Common myeloid progenitor, CD34-positive (primary cell): Measurements from ENCODE around the gene FOLR2.

Source experiments
- CTCF ChIA-PET: fragments of 350-600 bp; sonication (Branson Sonifier 250); formaldehyde crosslinking; loops from one replicate; lab custom pipeline; 2021; ENCODE audit warnings: antibody characterized with exemption; lab: Charles Lee
- POLR2A ChIA-PET: fragments of 350-600 bp; sonication (Branson Sonifier 250); formaldehyde crosslinking; loops from one replicate; lab custom pipeline; 2021; ENCODE audit warnings: antibody characterized with exemption; lab: Charles Lee
- DNase-seq, 3 donors: peaks; one replicate each; pipeline versions ENCODE4 v3.0.0 to v3.0.0-alpha.2; 2013
- H3K27ac ChIP-seq, 2 experiments: 1 replicate in 1 of 2; 2 replicates in 1 of 2; pipeline ENCODE4 v1.7.0; 2013; ENCODE audit warnings: inconsistent platforms in 2 of 2, low read length in 2 of 2, mild to moderate bottlenecking in 2 of 2, low read depth in 1 of 2, moderate library complexity in 1 of 2; ENCODE audit not compliant: severe bottlenecking in 2 of 2, insufficient read depth in 1 of 2, poor library complexity in 1 of 2
- H3K27me3 ChIP-seq, 5 experiments: replicated peaks in 2 of 5; 1 replicate in 3 of 5; 2 replicates in 2 of 5; pipeline versions ENCODE4 v1.6.1 to v1.7.0; 2013; ENCODE audit warnings: low read length in 4 of 5, mild to moderate bottlenecking in 2 of 5, moderate library complexity in 2 of 5, inconsistent platforms in 1 of 5; ENCODE audit not compliant: insufficient read depth in 5 of 5, control insufficient read depth in 4 of 5
- H3K36me3 ChIP-seq, 4 experiments: 1 replicate in 2 of 4; 2 replicates in 2 of 4; pipeline versions ENCODE4 v1.6.1 to v1.7.0; 2013; ENCODE audit warnings: low read length in 3 of 4, control low read depth in 1 of 4, mild to moderate bottlenecking in 1 of 4; ENCODE audit not compliant: control insufficient read depth in 4 of 4, insufficient read depth in 4 of 4
- H3K4me1 ChIP-seq, 4 experiments: 1 replicate in 3 of 4; 2 replicates in 1 of 4; pipeline versions ENCODE4 v1.6.1 to v1.7.1; 2013; ENCODE audit warnings: low read length in 3 of 4, mild to moderate bottlenecking in 3 of 4, control low read depth in 1 of 4, inconsistent platforms in 1 of 4, moderate library complexity in 1 of 4; ENCODE audit not compliant: control insufficient read depth in 4 of 4, insufficient read depth in 4 of 4; ENCODE audit errors: control extremely low read depth in 1 of 4
- H3K4me3 ChIP-seq, 7 experiments: 1 replicate in 4 of 7; 2 replicates in 3 of 7; pipeline versions ENCODE4 v1.5.1 to v1.7.0; 2013; ENCODE audit warnings: mild to moderate bottlenecking in 7 of 7, low read length in 6 of 7, moderate library complexity in 6 of 7, inconsistent platforms in 2 of 7, low read depth in 2 of 7, control low read depth in 1 of 7; ENCODE audit not compliant: insufficient read depth in 4 of 7, control insufficient read depth in 1 of 7; ENCODE audit errors: extremely low read depth in 1 of 7
- H3K9me3 ChIP-seq, 5 experiments: 1 replicate in 4 of 5; 2 replicates in 1 of 5; pipeline versions ENCODE4 v1.6.1 to v1.7.1; 2013; ENCODE audit warnings: low read length in 4 of 5, mild to moderate bottlenecking in 2 of 5, inconsistent platforms in 1 of 5, low read depth in 1 of 5, moderate library complexity in 1 of 5; ENCODE audit not compliant: control insufficient read depth in 4 of 5, insufficient read depth in 2 of 5; ENCODE audit errors: control extremely low read depth in 1 of 5
- WGBS: methylation state at CpG from one replicate; pipeline ENCODE4 v1.1.5; 2013; ENCODE audit not compliant: insufficient coverage; 5-methylcytosine and 5-hydroxymethylcytosine counted together

The FOLR2 gene

DNA sequence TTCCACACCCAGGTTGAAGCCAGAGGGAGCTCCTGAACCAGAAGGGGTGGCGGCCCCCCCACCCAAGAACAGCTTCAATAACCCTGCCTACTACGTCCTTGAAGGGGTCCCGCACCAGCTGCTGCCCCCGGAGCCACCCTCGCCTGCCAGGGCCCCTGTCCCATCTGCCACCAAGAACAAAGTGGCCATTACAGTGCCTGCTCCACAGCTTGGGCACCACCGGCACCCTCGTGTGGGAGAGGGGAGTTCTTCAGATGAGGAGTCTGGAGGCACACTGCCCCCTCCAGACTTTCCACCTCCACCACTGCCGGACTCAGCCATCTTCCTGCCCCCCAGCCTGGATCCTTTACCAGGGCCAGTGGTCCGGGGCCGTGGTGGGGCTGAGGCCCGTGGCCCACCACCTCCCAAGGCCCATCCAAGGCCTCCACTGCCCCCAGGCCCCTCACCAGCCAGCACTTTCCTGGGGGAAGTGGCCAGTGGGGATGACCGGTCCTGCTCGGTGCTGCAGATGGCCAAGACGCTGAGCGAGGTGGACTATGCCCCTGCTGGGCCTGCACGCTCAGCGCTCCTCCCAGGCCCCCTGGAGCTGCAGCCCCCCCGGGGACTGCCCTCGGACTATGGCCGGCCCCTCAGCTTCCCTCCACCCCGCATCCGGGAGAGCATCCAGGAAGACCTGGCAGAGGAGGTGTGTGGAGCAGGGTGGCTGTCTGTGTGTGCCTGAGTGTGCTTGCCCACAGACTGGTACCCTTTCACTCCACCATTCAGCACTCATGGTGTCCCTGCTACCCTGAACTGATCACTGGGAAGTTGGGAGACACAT lies 20.7 kb downstream of the FOLR2 start:
- POLR2A ChIA-PET = no interaction called here
- WGBS = 96% methylated on average over 8 of the region's 22 CpGs
- H3K9me3 ChIP-seq = peaks cover 0 to 3% (median 0%) of the 10 kb centered on the region in 5 experiments
- DNase-seq = no peak
- CTCF ChIA-PET = interaction anchor here (0.6 to 3.8 kb wide), 11 partner anchors 8 to 214 kb away, joined by 3 to 27 read pairs (median 4); partner anchors contain the start of gene INPPL1
- H3K27me3 ChIP-seq = peaks cover 0 to 46% (median 18%) of the 10 kb centered on the region in 5 experiments
- H3K36me3 ChIP-seq = peaks cover 5 to 61% (median 44%) of the 10 kb centered on the region in 4 experiments
- no peak overlapping the region for H3K4me3 ChIP-seq
- peaks cover 0 to 35% (median 22%) of the 10 kb centered on the region in 4 experiments for H3K4me1 ChIP-seq
- no peak overlapping the region for H3K27ac ChIP-seq

DNA sequence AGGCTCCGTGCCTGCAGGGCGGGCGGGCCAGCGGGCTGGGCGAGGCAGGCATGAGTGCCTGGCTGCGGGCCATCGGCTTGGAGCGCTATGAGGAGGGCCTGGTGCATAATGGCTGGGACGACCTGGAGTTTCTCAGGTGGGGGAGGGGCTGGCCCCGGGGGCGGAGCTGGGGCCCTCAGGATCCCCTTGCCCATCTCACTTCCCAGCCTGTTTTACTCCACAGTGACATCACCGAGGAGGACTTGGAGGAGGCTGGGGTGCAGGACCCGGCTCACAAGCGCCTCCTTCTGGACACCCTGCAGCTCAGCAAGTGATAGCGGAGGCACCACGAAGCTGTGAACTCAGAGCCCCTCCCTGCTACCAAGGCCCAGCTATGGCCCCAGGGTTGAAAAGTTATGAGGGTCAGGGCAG lies 21.5 kb downstream of the FOLR2 start:
- CTCF ChIA-PET = interaction anchor here (0.6 to 3.8 kb wide), 9 partner anchors 9 to 215 kb away, joined by 3 to 27 read pairs (median 3); partner anchors contain the start of gene INPPL1
- DNase-seq = peak; percentile 56 to 71 (median 71)
- peaks cover 0 to 4% (median 0%) of the 10 kb centered on the region in 5 experiments for H3K9me3 ChIP-seq
- H3K36me3 ChIP-seq = peaks cover 2 to 54% (median 37%) of the 10 kb centered on the region in 4 experiments
- H3K4me1 ChIP-seq = peaks cover 0 to 35% (median 22%) of the 10 kb centered on the region in 4 experiments
- H3K27me3 ChIP-seq = peaks cover 0 to 52% (median 21%) of the 10 kb centered on the region in 5 experiments
- 72% methylated on average over 13 of the region's 16 CpGs for whole genome bisulfite sequencing
- no peak overlapping the region for H3K4me3 ChIP-seq
- H3K27ac ChIP-seq = no peak overlapping the region
- POLR2A ChIA-PET = no interaction called here

DNA sequence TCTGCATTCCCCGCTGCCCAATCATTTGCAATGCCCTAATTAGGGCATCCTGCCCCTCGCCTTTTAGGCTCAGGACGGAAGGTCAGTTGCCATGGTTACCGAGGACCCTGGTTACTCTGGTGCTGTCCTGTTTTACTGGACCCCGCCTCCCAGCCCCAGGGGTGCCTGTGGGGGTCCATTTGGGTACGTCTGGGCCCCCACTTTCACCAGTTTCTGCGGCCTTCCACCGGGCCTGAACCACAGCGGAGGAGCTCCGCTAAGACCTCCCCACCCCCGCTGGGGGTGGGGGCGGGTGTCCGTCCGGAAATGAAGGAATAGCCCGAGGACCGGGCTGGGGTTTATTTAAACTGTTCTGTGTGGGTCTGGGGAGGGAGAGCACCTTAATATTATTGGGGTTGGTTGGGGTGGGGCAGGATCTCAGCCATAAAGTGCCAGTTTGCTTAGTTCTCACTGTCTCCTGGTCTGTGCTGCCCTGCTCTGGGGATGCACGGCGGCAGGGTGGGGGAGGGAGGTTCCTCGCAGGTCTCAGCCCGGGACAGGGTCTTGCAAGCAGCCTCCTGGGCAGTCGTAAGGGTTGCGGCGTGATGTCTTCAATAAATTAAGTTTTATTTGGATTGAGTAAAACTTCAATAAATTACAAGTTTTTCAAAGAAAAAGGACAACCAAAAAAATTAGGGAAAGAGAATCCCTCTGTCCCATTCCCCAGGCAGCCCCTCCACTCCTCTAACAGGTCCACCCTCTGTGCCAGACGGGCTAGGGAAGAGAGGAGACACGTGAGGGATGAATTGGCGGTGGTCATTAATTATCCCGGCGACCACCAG lies 22.1 kb downstream of the FOLR2 start:
- Histone ChIP-seq H3K27ac (no peak overlapping the region), H3K36me3 (peaks cover 2 to 47% (median 33%) of the 10 kb centered on the region in 4 experiments), H3K4me1 (peaks cover 0 to 31% (median 23%) of the 10 kb centered on the region in 4 experiments), H3K4me3 (peak overlapping the region in 1 of 7 experiments; percentile 52), H3K9me3 (peaks cover 0 to 6% (median 0%) of the 10 kb centered on the region in 5 experiments), H3K27me3 (peaks cover 0 to 59% (median 25%) of the 10 kb centered on the region in 5 experiments)
- DNase-seq = no peak
- CTCF ChIA-PET = interaction anchor here (0.6 to 3.8 kb wide), 8 partner anchors 10 to 214 kb away, joined by 3 to 27 read pairs (median 3); partner anchors contain the start of gene INPPL1
- 80% methylated on average over 20 of the region's 28 CpGs for WGBS
- POLR2A ChIA-PET = no interaction called here

DNA sequence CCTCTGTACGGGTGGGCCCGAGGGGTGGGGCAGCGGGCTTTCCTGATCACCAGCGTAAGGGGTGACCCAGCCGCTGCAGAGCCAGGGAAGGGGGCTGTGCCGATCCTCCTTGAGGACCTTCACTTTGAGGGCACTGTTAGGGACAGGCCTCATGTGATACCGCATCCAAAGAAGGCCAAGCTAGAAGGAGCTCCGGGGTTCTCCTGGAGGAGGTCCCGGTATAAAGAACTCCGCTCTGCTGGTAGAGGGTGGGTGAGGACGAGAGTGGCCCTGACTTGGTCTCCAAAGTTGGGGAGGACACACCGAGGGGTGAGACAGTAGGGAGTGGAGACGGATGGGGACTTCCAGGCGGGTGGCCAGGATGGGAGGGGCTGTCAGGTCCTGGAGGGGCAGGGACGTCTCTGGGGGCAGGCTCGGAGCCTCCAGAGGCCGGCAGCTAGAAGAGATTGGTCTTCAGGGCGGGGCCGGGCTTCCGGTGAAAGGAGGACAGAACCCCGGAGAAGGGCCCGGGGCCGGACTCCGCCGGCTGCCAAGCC lies 22.8 kb downstream of the FOLR2 start:
- Histone ChIP-seq H3K4me1 (peaks cover 0 to 27% (median 23%) of the 10 kb centered on the region in 4 experiments), H3K4me3 (peak overlapping the region in 3 of 7 experiments; percentile 40 to 52 (median 43)), H3K27ac (no peak overlapping the region), H3K9me3 (peaks cover 0 to 6% (median 0%) of the 10 kb centered on the region in 5 experiments), H3K36me3 (peaks cover 2 to 40% (median 29%) of the 10 kb centered on the region in 4 experiments), H3K27me3 (peaks cover 0 to 65% (median 27%) of the 10 kb centered on the region in 5 experiments)
- CTCF ChIA-PET = interaction anchor here (0.6 to 1.7 kb wide), 2 partner anchors 10 to 12 kb away, joined by 3 to 5 read pairs; no protein-coding TSS in a partner anchor
- peak in 1 of 3 donors; percentile 13 for DNase-seq
- WGBS = 13% methylated on average over 19 of the region's 25 CpGs
- POLR2A ChIA-PET = no interaction called here

DNA sequence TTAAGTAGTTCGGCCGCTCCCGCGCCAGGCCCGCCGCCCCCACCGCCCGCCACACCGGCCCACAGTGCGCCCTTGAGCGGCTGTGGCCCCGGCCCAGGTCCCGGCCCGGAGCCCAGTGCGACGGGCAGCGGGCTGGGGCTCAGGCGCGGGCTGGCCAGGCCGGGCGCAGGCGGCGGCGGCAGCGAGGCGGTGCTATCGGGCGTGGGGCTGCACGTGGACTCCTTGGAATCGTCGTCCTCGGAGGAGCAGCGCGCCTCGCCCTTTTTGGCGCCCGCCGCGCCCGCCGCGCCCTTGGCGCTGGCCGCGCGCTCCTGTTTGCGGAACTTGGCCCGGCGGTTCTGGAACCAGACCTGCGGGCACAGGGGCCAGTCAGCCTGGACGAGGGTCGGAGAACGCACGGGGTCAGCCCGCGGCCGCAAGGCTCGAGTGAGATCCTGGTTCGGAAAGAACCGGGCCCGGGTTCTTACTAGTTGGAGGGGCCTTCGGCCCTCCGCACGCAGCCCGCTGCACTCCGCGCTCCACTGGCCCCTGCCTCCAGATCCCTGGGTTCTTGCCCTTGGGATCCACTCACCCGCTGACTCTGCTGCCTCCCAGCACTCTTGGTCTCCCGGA lies 23.4 kb downstream of the FOLR2 start:
- H3K4me3 ChIP-seq = peak overlapping the region in 4 of 7 experiments; percentile 31 to 52 (median 42)

More for the DNA sequence above, 23.4 kb downstream of the FOLR2 start:
- ChIA-PET POLR2A (no interaction called here), CTCF (interaction anchor here (1.3 to 1.7 kb wide), 4 partner anchors 9 to 191 kb away, joined by 3 to 6 read pairs (median 4); no protein-coding TSS in a partner anchor)
- Histone ChIP-seq H3K9me3 (peaks cover 0 to 6% (median 0%) of the 10 kb centered on the region in 5 experiments), H3K27ac (no peak overlapping the region), H3K27me3 (peaks cover 0 to 71% (median 33%) of the 10 kb centered on the region in 5 experiments), H3K36me3 (peaks cover 0 to 35% (median 26%) of the 10 kb centered on the region in 4 experiments), H3K4me1 (peaks cover 0 to 30% (median 20%) of the 10 kb centered on the region in 4 experiments)
- DNase-seq = peak in 2 of 3 donors; percentile 29 to 53
- 3% methylated on average over 39 of the region's 69 CpGs for WGBS
